ENCODE results near the gene ARHGEF38. TPM values are rescaled to one million over a fixed set of nuclear protein-coding genes. Genes with fewer than 3 reads are reported as not detected.

Gene ARHGEF38
- total RNA-seq, 4 donors from 2014 or later, result 0.26 to 3.7 TPM; not detected in 2

GRCh38 chr4:105598052-105598451, 45.6 kb downstream of the ARHGEF38 start:
- no peak overlapping the region for H3K4me3 ChIP-seq
- no peaks in the 10 kb centered on the region for H3K27me3 ChIP-seq
- TF ChIP-seq CTCF (IDR thresholded peaks at IDR 0.05), result no peak
- no peak for TF ChIP-seq POLR2A (IDR thresholded peaks at IDR 0.05)
- intact Hi-C loops (cut with DNase I; ENCODE audit: low total_unique reads), result no loop called here
- no peak overlapping the region for H3K27ac ChIP-seq
- DNase-seq, result no peak
- H3K9me3 ChIP-seq, result no peaks in the 10 kb centered on the region
- H3K36me3 ChIP-seq, result no peaks in the 10 kb centered on the region
- no peaks in the 10 kb centered on the region for H3K4me1 ChIP-seq

GRCh38 chr4:105598787-105599186, 46.4 kb downstream of the ARHGEF38 start:
- H3K36me3 ChIP-seq, result no peaks in the 10 kb centered on the region
- no peaks in the 10 kb centered on the region for H3K4me1 ChIP-seq
- H3K9me3 ChIP-seq, result no peaks in the 10 kb centered on the region
- DNase-seq, result no peak
- no peak overlapping the region for H3K4me3 ChIP-seq
- intact Hi-C loops (cut with DNase I; ENCODE audit: low total_unique reads), result no loop called here
- no peak overlapping the region for H3K27ac ChIP-seq
- no peaks in the 10 kb centered on the region for H3K27me3 ChIP-seq
- TF ChIP-seq CTCF (IDR thresholded peaks at IDR 0.05) (no peak), POLR2A (IDR thresholded peaks at IDR 0.05) (no peak)

GRCh38 chr4:105599482-105599881, 47.1 kb downstream of the ARHGEF38 start:
- DNase-seq, result no peak
- no peak overlapping the region for H3K4me3 ChIP-seq
- TF ChIP-seq CTCF (IDR thresholded peaks at IDR 0.05), result no peak
- no peak for TF ChIP-seq POLR2A (IDR thresholded peaks at IDR 0.05)
- intact Hi-C loops (cut with DNase I; ENCODE audit: low total_unique reads), result no loop called here
- H3K27me3 ChIP-seq, result no peaks in the 10 kb centered on the region
- no peaks in the 10 kb centered on the region for H3K9me3 ChIP-seq
- H3K36me3 ChIP-seq, result no peaks in the 10 kb centered on the region
- H3K27ac ChIP-seq, result no peak overlapping the region
- H3K4me1 ChIP-seq, result no peaks in the 10 kb centered on the region

- Histone ChIP-seq H3K4me3 (no peak overlapping the region), H3K27ac (no peak overlapping the region), H3K36me3 (no peaks in the 10 kb centered on the region), H3K9me3 (no peaks in the 10 kb centered on the region), H3K4me1 (no peaks in the 10 kb centered on the region), H3K27me3 (no peaks in the 10 kb centered on the region)
- no peak for TF ChIP-seq CTCF (IDR thresholded peaks at IDR 0.05)
- intact Hi-C loops (cut with DNase I; ENCODE audit: low total_unique reads), result no loop called here
- DNase-seq, result no peak
Measured at GRCh38 chr4:105599932-105600655, 47.7 kb downstream of the ARHGEF38 start.

GRCh38 chr4:105600951-105601350, 48.5 kb downstream of the ARHGEF38 start:
- H3K27ac ChIP-seq, result no peak overlapping the region
- no peaks in the 10 kb centered on the region for H3K9me3 ChIP-seq
- intact Hi-C loops (cut with DNase I; ENCODE audit: low total_unique reads), result no loop called here
- no peak for DNase-seq
- H3K36me3 ChIP-seq, result no peaks in the 10 kb centered on the region
- no peaks in the 10 kb centered on the region for H3K4me1 ChIP-seq
- H3K27me3 ChIP-seq, result no peaks in the 10 kb centered on the region
- no peak overlapping the region for H3K4me3 ChIP-seq
- no peak for TF ChIP-seq POLR2A (IDR thresholded peaks at IDR 0.05)
- TF ChIP-seq CTCF (IDR thresholded peaks at IDR 0.05), result no peak

Measured in uterus (tissue), 4 donors.